Neural progenitor cell (in vitro differentiated cells): ENCODE measurements around the gene RANBP2.
"Not testable (repeated sequence)": the region's sequence is repeated elsewhere in the genome, so short reads cannot be mapped to it uniquely, and the experiment has no call there.

ENCODE experiments used
- EZH2 ChIP-seq: fragments of 200-600 bp; sonication (generic); IDR thresholded peaks from 2 replicates; pipeline ENCODE4 v1.6.1; 2017; ENCODE audit warnings: antibody characterized with exemption, mild to moderate bottlenecking, moderate library complexity
- EZH2phosphoT487 ChIP-seq: fragments of 200-600 bp; sonication (generic); IDR thresholded peaks from 2 replicates; pipeline ENCODE4 v1.6.1; 2017; ENCODE audit warnings: antibody characterized with exemption
- TF ChIP-seq, protein P1 (sequence below): fragments of 200-600 bp; sonication (generic); IDR thresholded peaks from 2 replicates; pipeline ENCODE4 v1.5.1; 2017; ENCODE audit warnings: antibody characterized with exemption, mild to moderate bottlenecking

DNA sequence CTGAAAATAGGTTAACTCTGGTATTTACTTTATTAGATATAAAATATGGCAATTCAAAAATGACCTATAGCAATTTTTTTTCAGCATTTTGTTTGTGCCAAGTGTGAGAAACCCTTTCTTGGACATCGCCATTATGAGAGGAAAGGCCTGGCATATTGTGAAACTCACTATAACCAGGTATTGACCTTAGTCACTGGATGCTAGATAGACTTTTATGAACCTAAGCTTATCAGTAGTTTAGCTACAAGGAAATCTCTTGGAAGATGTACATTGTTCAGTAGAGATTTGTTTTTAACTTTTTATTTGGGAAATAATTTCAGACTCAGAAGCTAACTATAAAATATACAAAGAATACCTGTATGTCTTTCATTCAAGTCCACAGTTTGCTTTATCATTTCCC lies 42.8 kb upstream of the RANBP2 start:
- TF ChIP-seq, protein P1, sequence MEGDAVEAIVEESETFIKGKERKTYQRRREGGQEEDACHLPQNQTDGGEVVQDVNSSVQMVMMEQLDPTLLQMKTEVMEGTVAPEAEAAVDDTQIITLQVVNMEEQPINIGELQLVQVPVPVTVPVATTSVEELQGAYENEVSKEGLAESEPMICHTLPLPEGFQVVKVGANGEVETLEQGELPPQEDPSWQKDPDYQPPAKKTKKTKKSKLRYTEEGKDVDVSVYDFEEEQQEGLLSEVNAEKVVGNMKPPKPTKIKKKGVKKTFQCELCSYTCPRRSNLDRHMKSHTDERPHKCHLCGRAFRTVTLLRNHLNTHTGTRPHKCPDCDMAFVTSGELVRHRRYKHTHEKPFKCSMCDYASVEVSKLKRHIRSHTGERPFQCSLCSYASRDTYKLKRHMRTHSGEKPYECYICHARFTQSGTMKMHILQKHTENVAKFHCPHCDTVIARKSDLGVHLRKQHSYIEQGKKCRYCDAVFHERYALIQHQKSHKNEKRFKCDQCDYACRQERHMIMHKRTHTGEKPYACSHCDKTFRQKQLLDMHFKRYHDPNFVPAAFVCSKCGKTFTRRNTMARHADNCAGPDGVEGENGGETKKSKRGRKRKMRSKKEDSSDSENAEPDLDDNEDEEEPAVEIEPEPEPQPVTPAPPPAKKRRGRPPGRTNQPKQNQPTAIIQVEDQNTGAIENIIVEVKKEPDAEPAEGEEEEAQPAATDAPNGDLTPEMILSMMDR: not testable (repeated sequence)
- TF ChIP-seq EZH2phosphoT487, EZH2: not testable (repeated sequence)
